Prostate gland (tissue), 2 donors: Measurements from ENCODE around the gene GTPBP1. TPM values are rescaled to one million over a fixed set of nuclear protein-coding genes. Genes with fewer than 3 reads are reported as not detected.

Experiments used
- DNase-seq: peaks from one replicate; pipeline ENCODE4 v3.0.0-alpha.2; 2019; ENCODE audit warnings: low spot score
- H3K27ac ChIP-seq, 2 donors: fragments of 200-600 bp; sonication (generic); 2 replicates each; pipeline ENCODE4 v1.5.1; 2017 to 2019
- H3K27me3 ChIP-seq: fragments of 200-600 bp; sonication (generic); replicated peaks from 2 replicates; pipeline ENCODE4 v1.5.1; 2019; ENCODE audit not compliant: insufficient read depth
- H3K36me3 ChIP-seq, 2 donors: fragments of 200-600 bp; sonication (generic); 1 replicate in 1 of 2; 2 replicates in 1 of 2; pipeline versions ENCODE4 v1.5.1 to v1.8.1; 2017 to 2019
- H3K4me1 ChIP-seq: fragments of 200-600 bp; sonication (generic); replicated peaks from 2 replicates; pipeline ENCODE4 v1.5.1; 2019
- H3K4me3 ChIP-seq, 2 donors: fragments of 200-600 bp; sonication (generic); 2 replicates each; pipeline ENCODE4 v1.5.1; 2017 to 2019
- H3K9me3 ChIP-seq: fragments of 200-600 bp; sonication (generic); 2 replicates; pipeline ENCODE4 v1.5.1; 2017
- CTCF ChIP-seq, 4 experiments: fragments of 200-600 bp in 2 of 4; fragments of 450-650 bp in 2 of 4; sonication (generic) in 2 of 4; IDR thresholded peaks; 1 replicate in 3 of 4; 2 replicates in 1 of 4; pipeline ENCODE4 v1.5.1; 2016 to 2019; ENCODE audit warnings: antibody characterized with exemption in 4 of 4, mild to moderate bottlenecking in 2 of 4, moderate library complexity in 2 of 4
- POLR2A ChIP-seq: fragments of 450-650 bp; IDR thresholded peaks from one replicate; pipeline ENCODE4 v1.6.1; 2016; ENCODE audit warnings: antibody characterized with exemption, mild to moderate bottlenecking
- POLR2AphosphoS5 ChIP-seq: sonication (generic); formaldehyde crosslinking; IDR thresholded peaks from one replicate; pipeline ENCODE4 v1.6.1; 2017; ENCODE audit warnings: antibody characterized with exemption
- WGBS: methylation state at CpG from one replicate; pipeline ENCODE4 v1.1.5; 2018; 5-methylcytosine and 5-hydroxymethylcytosine counted together
- intact Hi-C: fragments of 100-400 bp; cut with DNase I; formaldehyde crosslinking; loops from one replicate; pipeline ENCODE4 v1.14.2; 2022
- total RNA-seq, 2 donors: library from RNA; depleted of rRNA; stranded (reverse); fragments of >200 nt; gene quantifications; one replicate each; pipeline ENCODE4 v1.1.0, GENCODE V29; 2016

The GTPBP1 gene
- total RNA-seq, 2 donors from 2014 or later = 61.9 to 74.5 TPM

- H3K27me3 ChIP-seq = no peaks in the 10 kb centered on the region
- H3K9me3 ChIP-seq = no peaks in the 10 kb centered on the region
- H3K4me3 ChIP-seq = no peak overlapping the region
- H3K27ac ChIP-seq = no peak overlapping the region
- no peaks in the 10 kb centered on the region for H3K36me3 ChIP-seq
- peaks cover 6% of the 10 kb centered on the region for H3K4me1 ChIP-seq
- 63% methylated on average over 16 of the region's 16 CpGs for WGBS
- TF ChIP-seq CTCF (IDR thresholded peaks at IDR 0.05) (no peak), POLR2AphosphoS5 (no peak), POLR2A (no peak)
- intact Hi-C loops = loop anchor here (5.0 to 10.0 kb wide), 2 partner anchors 34 to 556 kb away; partner anchors contain the start of genes DNAL4 and RPL3
- no peak for DNase-seq
These were observed 52.7 kb downstream of the GTPBP1 start for GRCh38 chr22:38758276-38758945.

GRCh38 chr22:38759005-38759404, 53.3 kb downstream of the GTPBP1 start:
- Histone ChIP-seq H3K9me3 (no peaks in the 10 kb centered on the region), H3K36me3 (no peaks in the 10 kb centered on the region), H3K27ac (no peak overlapping the region), H3K4me1 (no peaks in the 10 kb centered on the region), H3K27me3 (no peaks in the 10 kb centered on the region), H3K4me3 (no peak overlapping the region)
- no peak for TF ChIP-seq CTCF (IDR thresholded peaks at IDR 0.05)
- TF ChIP-seq POLR2A = no peak
- no peak for TF ChIP-seq POLR2AphosphoS5
- intact Hi-C loops = loop anchor here (5.0 to 10.0 kb wide), 2 partner anchors 33 to 556 kb away; partner anchors contain the start of genes DNAL4 and RPL3
- WGBS = 82% methylated on average over 7 of the region's 7 CpGs
- no peak for DNase-seq

GRCh38 chr22:38760477-38761201, 54.9 kb downstream of the GTPBP1 start:
- WGBS = 73% methylated on average over 12 of the region's 12 CpGs
- DNase-seq = no peak
- TF ChIP-seq CTCF (IDR thresholded peaks at IDR 0.05) = no peak
- no peak for TF ChIP-seq POLR2A
- no peak for TF ChIP-seq POLR2AphosphoS5
- Histone ChIP-seq H3K27ac (no peak overlapping the region), H3K4me3 (no peak overlapping the region), H3K27me3 (no peaks in the 10 kb centered on the region), H3K4me1 (no peaks in the 10 kb centered on the region), H3K9me3 (no peaks in the 10 kb centered on the region), H3K36me3 (no peaks in the 10 kb centered on the region)
- intact Hi-C loops = loop anchor here (10.0 kb wide), 1 partner anchor 364 kb away; no protein-coding TSS in a partner anchor

GRCh38 chr22:38761202-38762162, 55.7 kb downstream of the GTPBP1 start:
- 71% methylated on average over 20 of the region's 20 CpGs for WGBS
- intact Hi-C loops = loop anchor here (10.0 kb wide), 1 partner anchor 363 kb away; no protein-coding TSS in a partner anchor
- TF ChIP-seq POLR2AphosphoS5 = no peak
- no peaks in the 10 kb centered on the region for H3K4me1 ChIP-seq
- no peaks in the 10 kb centered on the region for H3K27me3 ChIP-seq
- H3K9me3 ChIP-seq = no peaks in the 10 kb centered on the region
- H3K4me3 ChIP-seq = no peak overlapping the region
- no peaks in the 10 kb centered on the region for H3K36me3 ChIP-seq
- DNase-seq = no peak
- no peak overlapping the region for H3K27ac ChIP-seq

- intact Hi-C loops = loop anchor here (10.0 kb wide), 1 partner anchor 362 kb away; no protein-coding TSS in a partner anchor
- 68% methylated on average over 11 of the region's 11 CpGs for WGBS
These were observed 56.8 kb downstream of the GTPBP1 start for GRCh38 chr22:38762551-38762983.

More at GRCh38 chr22:38762551-38762983, 56.8 kb downstream of the GTPBP1 start:
- Histone ChIP-seq H3K36me3 (no peaks in the 10 kb centered on the region), H3K9me3 (no peaks in the 10 kb centered on the region), H3K27me3 (no peaks in the 10 kb centered on the region), H3K4me1 (no peaks in the 10 kb centered on the region), H3K4me3 (no peak overlapping the region), H3K27ac (no peak overlapping the region)
- no peak for DNase-seq
- no peak for TF ChIP-seq POLR2AphosphoS5
- TF ChIP-seq CTCF (IDR thresholded peaks at IDR 0.05) = no peak
- TF ChIP-seq POLR2A = no peak
